Small intestine (tissue), 7 donors: ENCODE data around the gene CCDC187. TPM values are rescaled to one million over a fixed set of nuclear protein-coding genes. Genes with fewer than 3 reads are reported as not detected.
A peak's percentile ranks its signal among the peaks of the same experiment; 100 is the strongest.

ENCODE experiments used
- DNase-seq, 2 donors: peaks; one replicate each; pipeline versions ENCODE4 v3.0.0 to v3.0.0-alpha.2; 2013
- FAIRE-seq: peaks from 2 replicates; lab custom pipeline; 2012; peaks lifted over from hg19 to GRCh38; lab: Jason Lieb, UNC
- H3K27ac ChIP-seq, 3 donors: one replicate each; pipeline ENCODE4 v1.5.1; 2013; ENCODE audit warnings: low read length in 2 of 3, mild to moderate bottlenecking in 2 of 3, control low read depth in 1 of 3, inconsistent platforms in 1 of 3, low read depth in 1 of 3, moderate library complexity in 1 of 3
- H3K27me3 ChIP-seq, 3 donors: one replicate each; pipeline ENCODE4 v1.6.1; 2013; ENCODE audit warnings: low read length in 3 of 3, inconsistent platforms in 1 of 3; ENCODE audit not compliant: control insufficient read depth in 3 of 3, insufficient read depth in 3 of 3
- H3K36me3 ChIP-seq, 3 donors: one replicate each; pipeline ENCODE4 v1.6.1; 2013; ENCODE audit warnings: low read length in 3 of 3, inconsistent platforms in 1 of 3, low read depth in 1 of 3, mild to moderate bottlenecking in 1 of 3, moderate library complexity in 1 of 3; ENCODE audit not compliant: control insufficient read depth in 3 of 3, insufficient read depth in 2 of 3
- H3K4me1 ChIP-seq, 3 donors: one replicate each; pipeline ENCODE4 v1.6.1; 2013; ENCODE audit warnings: low read length in 2 of 3, inconsistent platforms in 1 of 3, low read depth in 1 of 3, mild to moderate bottlenecking in 1 of 3, moderate library complexity in 1 of 3; ENCODE audit not compliant: control insufficient read depth in 3 of 3, insufficient read depth in 2 of 3
- H3K4me3 ChIP-seq, 3 donors: one replicate each; pipeline ENCODE4 v1.5.1; 2013; ENCODE audit warnings: low read length in 3 of 3, control low read depth in 1 of 3, inconsistent platforms in 1 of 3, low read depth in 1 of 3, mild to moderate bottlenecking in 1 of 3, moderate library complexity in 1 of 3
- H3K9me3 ChIP-seq, 2 donors: one replicate each; pipeline ENCODE4 v1.6.1; 2013; ENCODE audit warnings: low read depth in 1 of 2, low read length in 1 of 2; ENCODE audit not compliant: control insufficient read depth in 2 of 2, insufficient read depth in 1 of 2
- WGBS, 3 donors: extraction: QIAGEN DNeasy Blood & Tissue Kit; methylation state at CpG; one replicate each; pipeline ENCODE4 v1.1.7; 2013; 5-methylcytosine and 5-hydroxymethylcytosine counted together
- polyA plus RNA-seq, 4 donors: library from polyadenylated mRNA; stranded (reverse) in 3 of 4; unstranded in 1 of 4; fragments of 200-250 nt in 3 of 4; fragments of 120-200 nt in 1 of 4; gene quantifications; one replicate each; pipeline versions ENCODE4 v1.2.1 to v1.2.3, GENCODE V29; 2013
- donor health status: healthy with polysubstance abuse.
- donor health status: control.
- donor health status: control.
- donor health status: Bipolar disorder and iron deficiency.
- donor health status: healthy.

The CCDC187 gene
- polyA plus RNA-seq, 4 donors = 0.01 to 2.7 TPM; not detected in 2

GRCh38 chr9:136286987-136287379 is 16.9 kb downstream of the CCDC187 start:
- 86 to 88% (median 88%) methylated on average over 13 of the region's 13 CpGs for WGBS, 3 donors
- Histone ChIP-seq H3K36me3 (no peaks in the 10 kb centered on the region), H3K27ac (no peak overlapping the region), H3K27me3 (peaks cover 0 to 4% (median 0%) of the 10 kb centered on the region in 3 donors), H3K9me3 (no peaks in the 10 kb centered on the region), H3K4me1 (peaks cover 0 to 3% (median 0%) of the 10 kb centered on the region in 3 donors), H3K4me3 (no peak overlapping the region)
- DNase-seq (no peak), FAIRE-seq (no peak)

GRCh38 chr9:136286359-136286986 is 17.4 kb downstream of the CCDC187 start:
- Histone ChIP-seq H3K36me3 (no peaks in the 10 kb centered on the region), H3K27me3 (peaks cover 0 to 4% (median 0%) of the 10 kb centered on the region in 3 donors), H3K9me3 (no peaks in the 10 kb centered on the region), H3K4me3 (no peak overlapping the region), H3K4me1 (peaks cover 0 to 3% (median 0%) of the 10 kb centered on the region in 3 donors), H3K27ac (no peak overlapping the region)
- DNase-seq (no peak), FAIRE-seq (no peak)
- WGBS, 3 donors = 81 to 84% (median 84%) methylated on average over 30 of the region's 30 CpGs

GRCh38 chr9:136285501-136286358 is 18.2 kb downstream of the CCDC187 start:
- peaks cover 0 to 3% (median 0%) of the 10 kb centered on the region in 3 donors for H3K4me1 ChIP-seq
- no peaks in the 10 kb centered on the region for H3K36me3 ChIP-seq
- H3K27me3 ChIP-seq = peaks cover 0 to 4% (median 0%) of the 10 kb centered on the region in 3 donors
- 70 to 78% (median 78%) methylated on average over 24 to 28 of the region's 28 CpGs for WGBS, 3 donors
- H3K9me3 ChIP-seq = no peaks in the 10 kb centered on the region
- DNase-seq (no peak), FAIRE-seq (no peak)
- no peak overlapping the region for H3K4me3 ChIP-seq
- H3K27ac ChIP-seq = no peak overlapping the region

- peaks cover 0 to 3% of the 10 kb centered on the region in 2 donors for H3K9me3 ChIP-seq
- DNase-seq = no peak
- 76 to 87% (median 87%) methylated on average over 15 to 19 of the region's 19 CpGs for WGBS, 3 donors
- no peak for FAIRE-seq
- no peak overlapping the region for H3K27ac ChIP-seq
- H3K36me3 ChIP-seq = no peaks in the 10 kb centered on the region
- peaks cover 0 to 3% (median 0%) of the 10 kb centered on the region in 3 donors for H3K4me1 ChIP-seq
- no peak overlapping the region for H3K4me3 ChIP-seq
- peaks cover 0 to 4% (median 0%) of the 10 kb centered on the region in 3 donors for H3K27me3 ChIP-seq
Observed at GRCh38 chr9:136284951-136285350, 18.9 kb downstream of the CCDC187 start.

GRCh38 chr9:136284311-136284710 is 19.6 kb downstream of the CCDC187 start:
- peaks cover 0 to 4% (median 0%) of the 10 kb centered on the region in 3 donors for H3K27me3 ChIP-seq
- peaks cover 0 to 3% (median 0%) of the 10 kb centered on the region in 3 donors for H3K4me1 ChIP-seq
- no peak for DNase-seq
- peaks cover 0 to 4% of the 10 kb centered on the region in 2 donors for H3K9me3 ChIP-seq
- no peak overlapping the region for H3K27ac ChIP-seq
- H3K4me3 ChIP-seq = no peak overlapping the region
- WGBS, 3 donors = 57 to 71% (median 67%) methylated on average over 18 to 22 of the region's 22 CpGs
- FAIRE-seq = no peak
- H3K36me3 ChIP-seq = no peaks in the 10 kb centered on the region

GRCh38 chr9:136283291-136284235 is 20.3 kb downstream of the CCDC187 start:
- Histone ChIP-seq H3K27me3 (peaks cover 0 to 4% (median 0%) of the 10 kb centered on the region in 3 donors), H3K27ac (no peak overlapping the region), H3K9me3 (peaks cover 0 to 4% of the 10 kb centered on the region in 2 donors), H3K36me3 (no peaks in the 10 kb centered on the region), H3K4me1 (peaks cover 0 to 3% (median 0%) of the 10 kb centered on the region in 3 donors), H3K4me3 (peak overlapping the region in 1 of 3 donors; percentile 0)
- DNase-seq = peak; percentile 77 to 80
- 3 to 19% (median 10%) methylated on average over 29 to 31 of the region's 32 CpGs for WGBS, 3 donors
- FAIRE-seq = no peak

- Histone ChIP-seq H3K27me3 (peaks cover 0 to 4% (median 0%) of the 10 kb centered on the region in 3 donors), H3K4me1 (peaks cover 0 to 3% (median 0%) of the 10 kb centered on the region in 3 donors), H3K9me3 (peaks cover 0 to 4% of the 10 kb centered on the region in 2 donors), H3K4me3 (no peak overlapping the region), H3K36me3 (no peaks in the 10 kb centered on the region), H3K27ac (no peak overlapping the region)
- DNase-seq (peak in 1 of 2 donors; percentile 15), FAIRE-seq (no peak)
- 25 to 58% (median 25%) methylated on average over 14 of the region's 14 CpGs for WGBS, 3 donors
Observed at GRCh38 chr9:136282272-136282861, 21.5 kb downstream of the CCDC187 start.
